Measurements from ENCODE around the gene MYLK.

MYLK gene

DNA sequence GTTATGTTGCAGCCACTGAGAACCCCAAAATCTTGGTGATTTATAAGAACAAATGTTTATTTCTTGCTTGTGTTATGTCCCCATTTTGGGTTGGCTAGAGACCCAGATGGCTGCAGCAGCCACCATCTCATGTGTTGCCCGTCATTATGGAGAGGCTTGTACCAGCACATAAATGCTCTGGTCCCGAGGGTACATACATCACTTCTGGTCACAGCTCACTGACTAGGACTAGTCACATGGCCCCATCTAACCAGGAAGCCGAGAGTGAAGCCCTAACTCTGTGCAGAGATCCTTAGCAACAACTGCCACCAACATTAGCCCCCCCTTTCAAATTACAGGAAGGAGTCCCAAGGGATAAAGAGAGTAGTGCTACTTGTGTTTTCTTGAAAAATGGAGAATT, 273.8 kb downstream of the MYLK start:
- no peak overlapping the region for H3K23ac ChIP-seq (ENCODE audit: low read depth, low read length, poor library complexity)
- H2AK5ac ChIP-seq (ENCODE audit: low read depth, low read length): no peak overlapping the region
- H4K91ac ChIP-seq (ENCODE audit: low read depth, low read length, poor library complexity): no peak overlapping the region
- no peak overlapping the region for H3K4me3 ChIP-seq (ENCODE audit: low read length in 2 of 2)
- H2BK15ac ChIP-seq (ENCODE audit: low read length): no peak overlapping the region
- peaks cover 0 to 2% (median 0%) of the 10 kb centered on the region in 3 experiments for H3K27me3 ChIP-seq (ENCODE audit: control insufficient read depth in 3 of 3, insufficient read depth in 3 of 3, low read depth in 1 of 3, low read length in 3 of 3)
- WGBS, 2 donors (ENCODE audit: extremely low coverage in 2 of 2, insufficient read length in 2 of 2, insufficient replicate concordance in 1 of 2): no CpG with 5 or more reads among the region's 3 CpGs
- H3K14ac ChIP-seq (ENCODE audit: low read length): peak overlapping the region; percentile 21
- no peak overlapping the region for H3K18ac ChIP-seq (ENCODE audit: low read length)
- no peak overlapping the region for H2BK5ac ChIP-seq (ENCODE audit: low read length)
- DNase-seq (ENCODE audit: low spot score): no peak
- no peak overlapping the region for H2BK120ac ChIP-seq (ENCODE audit: low read depth, low read length)
- H3K4me2 ChIP-seq (ENCODE audit: insufficient read depth, low read length, poor library complexity, severe bottlenecking): no peak overlapping the region
- no peak overlapping the region for H2BK12ac ChIP-seq (ENCODE audit: low read length)
- H3K4ac ChIP-seq (ENCODE audit: low read length): no peak overlapping the region
- H3K9me3 ChIP-seq (replicated peaks in 1 of 2; ENCODE audit: control insufficient read depth in 2 of 2, insufficient read depth in 1 of 2, low read depth in 1 of 2, low read length in 2 of 2): no peaks in the 10 kb centered on the region
- H3K27ac ChIP-seq (replicated peaks; ENCODE audit: low read length): no peak overlapping the region
- no peak overlapping the region for H3K9ac ChIP-seq (ENCODE audit: low read depth, low read length, poor library complexity)
- peaks cover 10 to 66% of the 10 kb centered on the region in 2 donors for H3K36me3 ChIP-seq (replicated peaks in 1 of 2; ENCODE audit: control insufficient read depth in 2 of 2, insufficient read depth in 2 of 2, low read length in 2 of 2)
- H4K8ac ChIP-seq (ENCODE audit: low read depth, low read length): no peak overlapping the region
- peaks cover 2% of the 10 kb centered on the region for H3K79me1 ChIP-seq (ENCODE audit: low read depth, low read length)
- no peaks in the 10 kb centered on the region for H3K4me1 ChIP-seq (ENCODE audit: control insufficient read depth in 2 of 2, insufficient read depth in 1 of 2, low read depth in 1 of 2, low read length in 2 of 2)
- H2AFZ ChIP-seq (ENCODE audit: low read length): no peak overlapping the region

DNA sequence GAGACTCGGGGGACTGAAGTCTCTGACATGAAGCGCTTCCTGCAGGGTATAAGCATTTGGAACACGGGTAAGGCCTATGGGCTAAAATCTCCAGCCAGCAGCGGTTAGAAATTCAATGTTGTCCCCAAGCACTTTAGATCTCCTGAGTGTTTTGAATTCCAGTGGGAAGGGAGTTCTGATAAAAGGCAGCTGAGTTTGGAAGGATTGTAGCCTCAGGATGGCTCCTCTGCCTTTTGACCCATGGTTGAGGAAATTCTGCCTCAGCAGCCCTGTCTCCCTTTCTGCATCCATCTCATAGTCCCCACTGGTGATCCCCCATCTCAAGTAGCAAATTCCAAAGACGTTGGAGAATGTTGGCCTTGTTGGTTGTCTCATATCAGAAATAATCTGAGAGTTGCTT, 275.1 kb downstream of the MYLK start:
- H3K79me1 ChIP-seq (ENCODE audit: low read depth, low read length): peaks cover 2% of the 10 kb centered on the region
- H3K23ac ChIP-seq (ENCODE audit: low read depth, low read length, poor library complexity): no peak overlapping the region
- H3K18ac ChIP-seq (ENCODE audit: low read length): no peak overlapping the region
- no peak overlapping the region for H3K9ac ChIP-seq (ENCODE audit: low read depth, low read length, poor library complexity)
- no peak overlapping the region for H3K14ac ChIP-seq (ENCODE audit: low read length)
- H4K91ac ChIP-seq (ENCODE audit: low read depth, low read length, poor library complexity): no peak overlapping the region
- no peak overlapping the region for H2BK120ac ChIP-seq (ENCODE audit: low read depth, low read length)
- no peak overlapping the region for H2BK15ac ChIP-seq (ENCODE audit: low read length)
- no peak overlapping the region for H3K4ac ChIP-seq (ENCODE audit: low read length)
- no peaks in the 10 kb centered on the region for H3K4me1 ChIP-seq (ENCODE audit: control insufficient read depth in 2 of 2, insufficient read depth in 1 of 2, low read depth in 1 of 2, low read length in 2 of 2)
- peaks cover 10 to 60% of the 10 kb centered on the region in 2 donors for H3K36me3 ChIP-seq (replicated peaks in 1 of 2; ENCODE audit: control insufficient read depth in 2 of 2, insufficient read depth in 2 of 2, low read length in 2 of 2)
- no peak overlapping the region for H2BK5ac ChIP-seq (ENCODE audit: low read length)
- H3K9me3 ChIP-seq (replicated peaks in 1 of 2; ENCODE audit: control insufficient read depth in 2 of 2, insufficient read depth in 1 of 2, low read depth in 1 of 2, low read length in 2 of 2): no peaks in the 10 kb centered on the region
- no peak overlapping the region for H3K4me3 ChIP-seq (ENCODE audit: low read length in 2 of 2)
- H4K8ac ChIP-seq (ENCODE audit: low read depth, low read length): no peak overlapping the region
- no peak overlapping the region for H3K27ac ChIP-seq (replicated peaks; ENCODE audit: low read length)
- DNase-seq (ENCODE audit: low spot score): no peak
- H2AK5ac ChIP-seq (ENCODE audit: low read depth, low read length): no peak overlapping the region
- H2AFZ ChIP-seq (ENCODE audit: low read length): no peak overlapping the region
- no peak overlapping the region for H2BK12ac ChIP-seq (ENCODE audit: low read length)
- peaks cover 0 to 2% (median 0%) of the 10 kb centered on the region in 3 experiments for H3K27me3 ChIP-seq (ENCODE audit: control insufficient read depth in 3 of 3, insufficient read depth in 3 of 3, low read depth in 1 of 3, low read length in 3 of 3)
- no CpG with 5 or more reads among the region's 5 CpGs for WGBS, 2 donors (ENCODE audit: extremely low coverage in 2 of 2, insufficient read length in 2 of 2, insufficient replicate concordance in 1 of 2)
- no peak overlapping the region for H3K4me2 ChIP-seq (ENCODE audit: insufficient read depth, low read length, poor library complexity, severe bottlenecking)

- Histone ChIP-seq H3K9me3 (replicated peaks in 1 of 2; ENCODE audit: control insufficient read depth in 2 of 2, insufficient read depth in 1 of 2, low read depth in 1 of 2, low read length in 2 of 2) (no peaks in the 10 kb centered on the region), H4K8ac (ENCODE audit: low read depth, low read length) (no peak overlapping the region), H3K23ac (ENCODE audit: low read depth, low read length, poor library complexity) (no peak overlapping the region), H2BK15ac (ENCODE audit: low read length) (no peak overlapping the region), H3K4me2 (ENCODE audit: insufficient read depth, low read length, poor library complexity, severe bottlenecking) (no peak overlapping the region), H3K27me3 (ENCODE audit: control insufficient read depth in 3 of 3, insufficient read depth in 3 of 3, low read depth in 1 of 3, low read length in 3 of 3) (peaks cover 0 to 2% (median 0%) of the 10 kb centered on the region in 3 experiments), H3K79me1 (ENCODE audit: low read depth, low read length) (peaks cover 2% of the 10 kb centered on the region), H2BK5ac (ENCODE audit: low read length) (no peak overlapping the region), H3K4me1 (ENCODE audit: control insufficient read depth in 2 of 2, insufficient read depth in 1 of 2, low read depth in 1 of 2, low read length in 2 of 2) (no peaks in the 10 kb centered on the region), H3K9ac (ENCODE audit: low read depth, low read length, poor library complexity) (no peak overlapping the region), H3K4me3 (ENCODE audit: low read length in 2 of 2) (no peak overlapping the region), H4K91ac (ENCODE audit: low read depth, low read length, poor library complexity) (no peak overlapping the region), H3K36me3 (replicated peaks in 1 of 2; ENCODE audit: control insufficient read depth in 2 of 2, insufficient read depth in 2 of 2, low read length in 2 of 2) (peaks cover 10 to 53% of the 10 kb centered on the region in 2 donors), H2AFZ (ENCODE audit: low read length) (no peak overlapping the region), H2BK120ac (ENCODE audit: low read depth, low read length) (no peak overlapping the region), H2BK12ac (ENCODE audit: low read length) (no peak overlapping the region), H3K18ac (ENCODE audit: low read length) (no peak overlapping the region), H3K4ac (ENCODE audit: low read length) (no peak overlapping the region), H3K14ac (ENCODE audit: low read length) (no peak overlapping the region), H3K27ac (replicated peaks; ENCODE audit: low read length) (no peak overlapping the region), H2AK5ac (ENCODE audit: low read depth, low read length) (no peak overlapping the region)
- no CpG with 5 or more reads among the region's 3 CpGs for WGBS, 2 donors (ENCODE audit: extremely low coverage in 2 of 2, insufficient read length in 2 of 2, insufficient replicate concordance in 1 of 2)
- no peak for DNase-seq (ENCODE audit: low spot score)
These were observed 275.7 kb downstream of the MYLK start for GRCh38 chr3:123608263-123608937.

GRCh38 chr3:123606527-123606926, 277.6 kb downstream of the MYLK start:
- H2BK15ac ChIP-seq (ENCODE audit: low read length): no peak overlapping the region
- DNase-seq (ENCODE audit: low spot score): no peak
- no peak overlapping the region for H3K4ac ChIP-seq (ENCODE audit: low read length)
- no peaks in the 10 kb centered on the region for H3K9me3 ChIP-seq (replicated peaks in 1 of 2; ENCODE audit: control insufficient read depth in 2 of 2, insufficient read depth in 1 of 2, low read depth in 1 of 2, low read length in 2 of 2)
- peaks cover 3 to 34% of the 10 kb centered on the region in 2 donors for H3K36me3 ChIP-seq (replicated peaks in 1 of 2; ENCODE audit: control insufficient read depth in 2 of 2, insufficient read depth in 2 of 2, low read length in 2 of 2)
- H2BK5ac ChIP-seq (ENCODE audit: low read length): no peak overlapping the region
- H3K23ac ChIP-seq (ENCODE audit: low read depth, low read length, poor library complexity): no peak overlapping the region
- no peak overlapping the region for H3K27ac ChIP-seq (replicated peaks; ENCODE audit: low read length)
- H4K8ac ChIP-seq (ENCODE audit: low read depth, low read length): no peak overlapping the region
- no peaks in the 10 kb centered on the region for H3K4me1 ChIP-seq (ENCODE audit: control insufficient read depth in 2 of 2, insufficient read depth in 1 of 2, low read depth in 1 of 2, low read length in 2 of 2)
- H3K4me2 ChIP-seq (ENCODE audit: insufficient read depth, low read length, poor library complexity, severe bottlenecking): no peak overlapping the region
- no peak overlapping the region for H3K14ac ChIP-seq (ENCODE audit: low read length)
- H3K79me1 ChIP-seq (ENCODE audit: low read depth, low read length): peaks cover 2% of the 10 kb centered on the region
- no peak overlapping the region for H3K9ac ChIP-seq (ENCODE audit: low read depth, low read length, poor library complexity)
- no peak overlapping the region for H4K91ac ChIP-seq (ENCODE audit: low read depth, low read length, poor library complexity)
- H2AK5ac ChIP-seq (ENCODE audit: low read depth, low read length): no peak overlapping the region
- no peak overlapping the region for H3K18ac ChIP-seq (ENCODE audit: low read length)
- H3K27me3 ChIP-seq (ENCODE audit: control insufficient read depth in 3 of 3, insufficient read depth in 3 of 3, low read depth in 1 of 3, low read length in 3 of 3): peaks cover 0 to 2% (median 0%) of the 10 kb centered on the region in 3 experiments
- H2AFZ ChIP-seq (ENCODE audit: low read length): no peak overlapping the region
- no peak overlapping the region for H3K4me3 ChIP-seq (ENCODE audit: low read length in 2 of 2)
- no peak overlapping the region for H2BK12ac ChIP-seq (ENCODE audit: low read length)
- H2BK120ac ChIP-seq (ENCODE audit: low read depth, low read length): no peak overlapping the region

Measured in neuronal stem cell (in vitro differentiated cells).